HG03064 (cell line): ENCODE data around the gene AP3D1.

Experiments
- ATAC-seq: cut with Tn5 transposase; IDR thresholded peaks from one replicate; pipeline ENCODE4 v1.9.1; 2021; ENCODE audit warnings: low read depth; ENCODE audit not compliant: unreplicated experiment

AP3D1 gene

DNA sequence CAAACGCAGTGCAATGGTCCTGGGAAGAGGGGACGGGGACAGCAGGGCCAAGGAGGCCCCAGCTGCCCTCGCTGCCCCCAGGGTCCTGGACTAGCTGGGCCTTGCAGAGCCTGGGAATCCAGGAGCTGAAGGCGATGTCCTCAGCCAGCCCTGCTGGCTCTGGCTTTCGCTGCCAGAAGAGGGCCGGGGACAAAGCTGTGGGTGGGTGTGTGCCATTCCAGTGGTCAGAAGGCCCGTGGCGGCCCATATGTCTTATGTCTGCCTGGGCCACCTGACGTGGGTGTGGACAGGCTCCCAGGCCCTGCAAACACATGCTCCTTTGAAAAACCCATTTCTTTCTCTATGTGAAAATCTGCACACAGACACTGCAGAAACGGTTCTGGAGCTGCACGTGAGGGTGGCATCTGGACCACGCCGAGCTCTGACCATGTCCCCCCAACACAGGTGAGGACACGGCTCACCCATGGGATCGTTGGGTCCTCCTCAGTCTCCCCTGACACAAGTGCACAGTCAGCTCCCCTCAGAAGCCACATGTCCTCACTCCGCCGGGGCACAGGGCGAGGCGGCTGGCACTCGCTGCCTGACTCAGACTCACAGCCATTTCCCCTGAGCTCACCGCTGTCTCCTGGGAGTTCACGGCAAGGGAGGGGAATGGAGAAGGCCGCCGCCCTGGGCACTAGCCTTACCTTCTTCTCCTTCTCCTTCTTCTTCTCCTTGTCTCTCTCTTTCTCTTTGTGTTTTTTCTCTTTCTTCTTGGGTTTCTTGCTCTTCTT lies 37.7 kb downstream of the AP3D1 start:
- ATAC-seq = no peak

DNA sequence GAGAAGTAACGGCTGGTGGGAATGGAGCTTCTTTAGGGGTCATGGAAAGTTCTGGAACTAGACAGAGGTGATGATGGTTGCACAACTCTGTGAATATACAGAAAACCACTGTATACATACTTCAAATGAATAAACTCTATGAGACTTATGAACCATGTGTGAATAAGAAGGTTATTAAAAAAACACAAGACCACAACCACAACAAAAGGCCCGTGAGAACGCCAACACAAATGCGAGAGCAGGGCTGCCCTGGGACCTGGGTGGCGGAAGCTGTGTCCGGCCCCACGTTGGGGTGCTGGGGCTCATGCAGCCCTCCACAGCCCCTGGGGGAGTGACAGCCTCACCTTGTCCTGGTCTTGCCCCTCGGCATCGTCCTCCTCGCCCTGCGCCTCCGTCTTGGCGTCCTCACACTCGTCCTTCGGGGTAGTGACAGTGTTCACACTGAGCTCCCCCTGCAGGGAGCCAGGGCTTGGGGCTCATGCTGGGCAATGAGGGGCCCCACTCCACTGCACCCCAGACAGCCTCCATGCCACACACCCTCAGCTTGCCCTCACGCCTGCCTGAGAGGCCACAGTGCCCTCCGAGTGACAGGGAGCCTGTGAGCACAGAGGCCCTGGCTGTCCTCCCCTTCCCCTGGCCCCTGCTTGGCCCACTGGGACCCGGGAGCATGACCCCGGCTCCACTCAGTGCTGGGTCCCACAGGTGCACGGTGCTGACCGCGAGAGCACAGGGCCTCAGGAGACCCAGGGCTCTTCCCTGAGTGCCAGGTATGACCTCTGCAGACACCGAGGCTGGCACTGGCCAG lies 38.6 kb downstream of the AP3D1 start:
- no peak for ATAC-seq

DNA sequence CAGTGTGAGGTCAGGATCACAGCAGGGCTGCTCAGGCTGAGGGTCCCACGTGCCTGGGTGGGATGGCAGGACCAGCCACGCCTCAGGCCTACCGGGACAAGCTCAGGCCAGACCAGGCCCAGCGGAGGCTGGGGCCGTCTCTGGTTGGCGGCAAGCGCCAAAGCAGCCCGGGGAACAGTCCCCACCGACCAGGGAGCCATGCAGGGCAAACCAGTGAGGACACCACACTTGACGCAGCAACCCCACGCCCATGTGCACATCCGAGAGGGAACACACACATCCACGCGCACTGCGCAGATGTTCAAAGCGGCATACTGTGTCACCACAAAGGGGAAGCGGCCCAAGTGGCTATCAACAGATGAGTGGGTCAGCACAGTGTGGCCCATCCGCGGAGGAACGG lies 39.5 kb downstream of the AP3D1 start:
- ATAC-seq = no peak

- ATAC-seq = no peak
Observed at GRCh38 chr19:2111425-2111824, 39.9 kb downstream of the AP3D1 start.

DNA sequence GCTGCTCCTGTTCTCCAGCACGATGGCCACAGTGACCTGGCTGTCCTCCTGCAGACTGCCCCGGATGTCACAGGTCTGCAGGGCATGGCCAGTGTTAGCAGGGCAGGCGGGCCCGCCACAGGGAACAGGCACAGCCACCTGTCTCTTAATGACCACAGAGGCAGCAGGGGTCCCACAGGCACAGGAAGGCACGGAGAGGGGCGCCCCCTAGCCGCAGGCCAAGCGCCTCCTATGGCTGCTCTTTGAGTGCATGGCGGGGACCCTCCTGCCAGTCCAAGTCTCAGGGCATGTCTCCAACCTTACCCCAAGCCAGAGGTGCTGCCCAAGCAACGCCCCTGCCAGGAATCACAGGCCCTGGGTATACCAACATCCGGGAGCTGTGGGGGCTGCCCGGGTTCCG lies 40.5 kb downstream of the AP3D1 start:
- ATAC-seq = no peak

- no peak for ATAC-seq
Observed at GRCh38 chr19:2109046-2109864, 42.1 kb downstream of the AP3D1 start.

- no peak for ATAC-seq
Observed at GRCh38 chr19:2108251-2109016, 42.9 kb downstream of the AP3D1 start.

DNA sequence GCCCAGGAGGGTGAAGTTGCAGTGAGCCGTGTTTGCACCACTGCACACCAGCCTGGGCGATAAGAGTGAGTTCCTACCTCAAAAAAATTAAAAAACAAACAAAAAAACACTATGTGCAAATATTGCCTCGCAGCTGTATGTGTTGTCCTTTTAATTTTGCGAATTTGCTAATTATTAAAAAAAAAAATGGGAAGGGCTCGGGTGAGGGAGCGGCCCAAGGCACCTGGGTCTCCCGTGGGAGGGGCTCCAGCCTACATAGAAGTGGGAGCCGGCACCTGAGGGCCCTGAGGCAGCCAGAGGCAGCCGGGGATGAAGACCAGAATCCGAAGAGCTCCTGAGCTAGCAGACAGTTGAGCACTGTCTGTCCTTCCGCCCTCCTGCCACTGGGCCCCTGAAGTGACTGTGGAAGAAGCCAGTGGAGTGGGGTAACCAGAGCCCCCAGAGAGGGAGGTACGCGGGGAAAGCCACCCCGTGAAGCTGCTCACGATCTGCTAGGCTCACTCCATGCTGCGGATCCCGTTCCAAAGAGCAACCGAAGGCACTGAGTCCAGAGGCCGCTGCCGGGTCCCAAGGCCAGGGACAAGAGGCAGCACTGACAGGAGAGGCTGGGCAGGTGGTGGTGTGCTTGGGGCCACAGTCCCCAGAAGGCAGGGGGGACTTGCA lies 48.2 kb downstream of the AP3D1 start:
- ATAC-seq = no peak

DNA sequence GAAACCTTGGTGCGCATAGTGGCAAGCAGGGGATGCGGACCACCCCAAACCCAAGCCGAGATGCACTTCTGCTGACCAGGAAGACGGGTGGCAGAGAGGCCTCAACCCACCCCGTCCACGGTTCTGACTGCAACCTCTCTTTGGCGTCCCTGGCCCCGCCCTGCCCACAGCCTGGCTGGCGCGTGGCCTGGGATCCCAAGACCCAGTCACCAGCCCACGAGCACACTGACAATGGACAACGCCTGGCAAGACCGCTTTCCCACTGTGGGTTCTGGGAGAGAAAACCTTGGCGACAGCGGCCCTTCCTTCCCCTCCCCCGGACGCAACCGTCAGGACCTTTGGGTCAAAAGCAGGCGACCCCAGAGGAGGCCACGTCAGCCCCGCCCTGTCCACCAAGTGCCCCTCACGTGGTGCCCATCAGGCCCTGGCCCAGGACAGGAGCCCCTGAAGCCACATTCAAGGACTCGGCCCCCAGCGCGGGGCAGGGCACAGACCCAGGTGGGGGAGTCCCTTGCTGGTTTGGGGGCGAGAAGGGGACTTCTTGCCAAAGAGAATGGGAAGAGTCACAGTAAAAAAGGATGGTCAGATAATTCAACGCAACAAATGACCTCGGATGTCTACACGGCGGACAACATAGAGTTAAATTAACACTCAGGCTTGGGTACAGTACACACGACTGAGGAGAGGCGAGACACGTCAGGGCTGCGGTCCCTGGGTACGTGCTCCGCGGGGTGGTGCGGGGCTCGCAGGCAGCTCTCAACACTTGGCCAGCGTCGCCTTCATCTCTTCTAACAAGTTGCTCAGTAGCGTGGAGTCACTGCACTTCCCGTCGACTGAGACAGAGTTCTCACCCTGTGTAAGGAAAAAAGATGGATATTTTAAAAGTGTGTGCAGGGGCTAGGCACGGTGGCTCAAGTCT lies 49.7 kb downstream of the AP3D1 start:
- no peak for ATAC-seq

DNA sequence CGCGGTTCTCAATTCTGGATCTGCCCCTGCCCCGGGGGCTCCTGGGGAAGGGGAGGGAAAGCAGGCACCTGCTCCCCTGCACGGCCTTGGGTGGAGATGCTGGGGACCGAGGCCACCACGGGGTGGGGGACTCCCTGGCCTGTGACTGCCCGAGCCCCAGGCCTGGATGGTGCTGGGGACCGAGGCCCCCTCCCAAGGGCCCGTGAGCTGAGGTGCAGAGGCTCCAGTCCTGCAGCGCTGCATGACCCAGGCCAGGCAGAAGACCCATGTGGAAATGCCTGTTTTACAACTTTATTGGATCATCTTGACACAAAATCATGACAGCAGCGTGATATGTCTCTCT lies 50.7 kb downstream of the AP3D1 start:
- no peak for ATAC-seq

- ATAC-seq = no peak
Observed at GRCh38 chr19:2099937-2100718, 51.2 kb downstream of the AP3D1 start.

GRCh38 chr19:2099054-2099501 lies 52.3 kb downstream of the AP3D1 start:
- ATAC-seq = no peak

DNA sequence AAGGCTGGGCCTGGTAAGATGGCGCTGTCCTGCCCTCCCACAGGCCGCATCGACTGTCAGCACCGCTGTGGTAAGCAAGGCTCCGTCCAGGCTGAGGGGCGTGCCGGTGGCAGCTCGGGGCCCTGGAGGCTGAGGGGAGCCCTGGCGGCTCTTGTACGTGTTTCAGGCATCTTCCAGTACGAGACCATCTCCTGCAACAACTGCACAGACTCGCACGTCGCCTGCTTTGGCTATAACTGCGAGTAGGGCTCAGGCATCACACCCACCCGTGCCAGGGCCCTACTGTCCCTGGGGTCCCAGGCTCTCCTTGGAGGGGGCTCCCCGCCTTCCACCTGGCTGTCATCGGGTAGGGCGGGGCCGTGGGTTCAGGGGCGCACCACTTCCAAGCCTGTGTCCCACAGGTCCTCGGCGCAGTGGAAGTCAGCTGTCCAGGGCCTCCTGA lies 53.5 kb downstream of the AP3D1 start:
- ATAC-seq = no peak

DNA sequence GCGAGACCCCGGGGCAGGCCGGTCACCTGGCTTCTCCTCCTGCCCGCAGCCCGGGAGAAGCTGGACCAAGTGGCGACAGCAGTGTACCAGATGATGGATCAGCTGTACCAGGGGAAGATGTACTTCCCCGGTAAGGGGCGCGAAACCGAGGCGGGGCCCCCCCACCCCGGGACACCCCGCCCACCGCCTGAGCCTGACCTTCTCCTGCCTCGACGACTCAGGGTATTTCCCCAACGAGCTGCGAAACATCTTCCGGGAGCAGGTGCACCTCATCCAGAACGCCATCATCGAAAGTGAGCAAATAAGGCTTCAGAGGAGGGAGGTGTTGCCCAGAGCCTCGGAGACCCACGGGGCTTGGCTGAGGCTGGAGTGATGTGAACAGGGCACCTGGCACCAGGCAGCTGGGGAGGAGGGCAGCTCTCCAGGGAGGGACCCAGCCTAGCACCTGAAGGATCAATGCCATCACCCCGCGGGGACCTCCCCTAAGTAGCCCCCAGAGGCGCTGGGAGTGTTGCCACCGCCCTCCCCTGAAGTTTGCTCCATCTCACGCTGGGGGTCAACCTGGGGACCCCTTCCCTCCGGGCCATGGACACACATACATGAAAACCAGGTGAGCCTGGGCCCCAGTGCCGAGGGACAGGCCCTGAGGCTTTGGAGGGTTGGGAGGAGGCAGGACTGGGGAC lies 54.0 kb downstream of the AP3D1 start:
- no peak for ATAC-seq

DNA sequence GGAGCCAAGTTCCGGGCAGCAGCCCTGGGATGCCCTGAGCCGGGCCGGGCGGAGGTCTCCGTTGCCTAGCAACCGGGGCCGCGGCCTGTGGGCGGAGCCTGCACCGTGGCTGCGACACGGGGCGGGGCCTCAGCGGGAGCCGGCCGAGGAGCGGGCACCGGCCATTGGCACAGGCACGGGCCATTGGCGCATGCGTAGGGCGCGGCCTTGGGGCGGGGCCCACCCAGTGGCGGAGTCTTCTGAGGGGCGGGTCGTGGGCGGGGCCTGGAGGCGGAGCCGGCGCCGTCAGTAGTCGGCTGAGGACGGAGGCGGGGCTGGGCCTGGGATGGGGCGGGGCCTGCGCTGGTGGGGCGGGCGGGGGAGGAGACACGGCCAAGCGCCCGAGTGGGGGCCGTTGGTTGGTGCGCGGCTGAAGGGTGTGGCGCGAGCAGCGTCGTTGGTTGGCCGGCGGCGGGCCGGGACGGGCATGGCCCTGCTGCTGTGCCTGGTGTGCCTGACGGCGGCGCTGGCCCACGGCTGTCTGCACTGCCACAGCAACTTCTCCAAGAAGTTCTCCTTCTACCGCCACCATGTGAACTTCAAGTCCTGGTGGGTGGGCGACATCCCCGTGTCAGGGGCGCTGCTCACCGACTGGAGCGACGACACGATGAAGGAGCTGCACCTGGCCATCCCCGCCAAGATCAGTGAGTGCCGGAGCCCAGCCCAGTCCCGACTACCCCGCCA lies 54.7 kb downstream of the AP3D1 start, which contains the start of gene IZUMO4:
Gene IZUMO4 (plus strand): TSS at position 436 of the 723 bp plus-strand sequence. CDS start 31 bp downstream, at position 467.
- ATAC-seq = peak; percentile 55

DNA sequence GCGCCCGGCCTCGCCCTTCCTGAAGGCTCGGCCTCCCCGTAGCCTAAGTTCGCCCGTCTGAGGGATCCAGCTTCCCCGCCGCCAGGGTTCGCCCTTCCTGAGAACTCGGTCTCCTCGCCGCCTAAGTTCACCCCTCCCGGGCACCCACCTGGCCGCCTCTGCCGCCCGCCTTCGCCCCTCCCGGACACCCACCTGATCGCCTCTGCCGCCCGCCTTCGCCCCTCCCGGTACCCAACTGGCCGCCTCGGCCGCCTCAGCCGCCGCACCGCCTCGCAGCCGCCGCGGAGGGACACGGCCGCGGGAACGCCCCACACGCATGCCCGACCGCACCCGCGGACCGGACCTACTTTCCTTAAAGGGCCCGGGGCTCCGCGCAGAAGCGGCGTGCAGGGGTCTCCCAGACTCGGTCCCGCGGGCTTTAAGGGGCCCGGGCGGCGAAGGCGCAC lies 55.3 kb downstream of the AP3D1 start, which contains the start of gene MOB3A:
Gene MOB3A (minus strand): TSS at position 293 of the 446 bp plus-strand sequence. CDS start 17,766 bp downstream, outside the sequence.
- peak; percentile 21 for ATAC-seq
